Calu3 (cell line): ENCODE data around the gene CACHD1. TPM values are rescaled to one million over a fixed set of nuclear protein-coding genes. Genes with fewer than 3 reads are reported as not detected.

Source experiments
- BruUV-seq: library from RNA; stranded (reverse); fragments of 400-500 nt; replicated peaks from 2 replicates; lab custom pipeline; 2021; lab: Mats Ljungman, UMichigan
- CTCF ChIA-PET: fragments of 300-600 bp; sonication (Branson Sonifier 250); formaldehyde crosslinking; loops from one replicate; lab custom pipeline; 2022; ENCODE audit warnings: antibody characterized with exemption; lab: Charles Lee
- DNase-seq: peaks from one replicate; pipeline ENCODE4 v3.0.0; 2022
- H3K27ac Mint-ChIP-seq: one replicate; pipeline ENCODE4 v1.8.0; 2022; ENCODE audit warnings: mixed read lengths; ENCODE audit not compliant: unreplicated experiment
- H3K27me3 Mint-ChIP-seq: one replicate; pipeline ENCODE4 v1.8.0; 2022; ENCODE audit warnings: mixed read lengths; ENCODE audit not compliant: unreplicated experiment
- H3K36me3 Mint-ChIP-seq: one replicate; pipeline ENCODE4 v1.8.0; 2022; ENCODE audit warnings: mild to moderate bottlenecking, moderate library complexity, mixed read lengths; ENCODE audit not compliant: insufficient read depth, unreplicated experiment
- H3K4me1 Mint-ChIP-seq: one replicate; pipeline ENCODE4 v1.8.0; 2022; ENCODE audit warnings: mild to moderate bottlenecking, low read depth, mixed read lengths; ENCODE audit not compliant: unreplicated experiment
- H3K4me3 Mint-ChIP-seq: one replicate; pipeline ENCODE4 v1.8.0; 2022; ENCODE audit warnings: mild to moderate bottlenecking, low read depth, moderate library complexity, mixed read lengths; ENCODE audit not compliant: unreplicated experiment
- H3K9me3 Mint-ChIP-seq: one replicate; pipeline ENCODE4 v1.8.0; 2022; ENCODE audit warnings: low read depth, mixed read lengths; ENCODE audit not compliant: unreplicated experiment
- intact Hi-C: fragments of 100-400 bp; cut with micrococcal nuclease; formaldehyde crosslinking; loops from one replicate; pipeline ENCODE4 v1.10.0; 2022; ENCODE audit not compliant: unreplicated experiment
- total RNA-seq: library from RNA; stranded (reverse); gene quantifications from 2 replicates; pipeline ENCODE4 v1.2.3, GENCODE V29; 2022
- TF ChIP-seq, protein P1 (sequence below): fragments of 200-600 bp; IDR thresholded peaks from one replicate; pipeline ENCODE4 v1.8.0; 2022; ENCODE audit warnings: antibody characterized with exemption; ENCODE audit not compliant: unreplicated experiment

The CACHD1 gene
- total RNA-seq, 1 experiment from 2014 or later: 3.5 TPM

GRCh38 chr1:64513545-64513944 is 43.6 kb downstream of the CACHD1 start:
- Mint-ChIP-seq H3K27me3 (no peaks in the 10 kb centered on the region), H3K9me3 (no peaks in the 10 kb centered on the region), H3K36me3 (no peaks in the 10 kb centered on the region), H3K4me3 (no peak overlapping the region), H3K27ac (no peak overlapping the region), H3K4me1 (peaks cover 8% of the 10 kb centered on the region)
- intact Hi-C loops: no loop called here
- TF ChIP-seq, protein P1, sequence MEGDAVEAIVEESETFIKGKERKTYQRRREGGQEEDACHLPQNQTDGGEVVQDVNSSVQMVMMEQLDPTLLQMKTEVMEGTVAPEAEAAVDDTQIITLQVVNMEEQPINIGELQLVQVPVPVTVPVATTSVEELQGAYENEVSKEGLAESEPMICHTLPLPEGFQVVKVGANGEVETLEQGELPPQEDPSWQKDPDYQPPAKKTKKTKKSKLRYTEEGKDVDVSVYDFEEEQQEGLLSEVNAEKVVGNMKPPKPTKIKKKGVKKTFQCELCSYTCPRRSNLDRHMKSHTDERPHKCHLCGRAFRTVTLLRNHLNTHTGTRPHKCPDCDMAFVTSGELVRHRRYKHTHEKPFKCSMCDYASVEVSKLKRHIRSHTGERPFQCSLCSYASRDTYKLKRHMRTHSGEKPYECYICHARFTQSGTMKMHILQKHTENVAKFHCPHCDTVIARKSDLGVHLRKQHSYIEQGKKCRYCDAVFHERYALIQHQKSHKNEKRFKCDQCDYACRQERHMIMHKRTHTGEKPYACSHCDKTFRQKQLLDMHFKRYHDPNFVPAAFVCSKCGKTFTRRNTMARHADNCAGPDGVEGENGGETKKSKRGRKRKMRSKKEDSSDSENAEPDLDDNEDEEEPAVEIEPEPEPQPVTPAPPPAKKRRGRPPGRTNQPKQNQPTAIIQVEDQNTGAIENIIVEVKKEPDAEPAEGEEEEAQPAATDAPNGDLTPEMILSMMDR: no peak
- CTCF ChIA-PET: no interaction called here
- no TSS peak for BruUV-seq
- DNase-seq: no peak

DNA sequence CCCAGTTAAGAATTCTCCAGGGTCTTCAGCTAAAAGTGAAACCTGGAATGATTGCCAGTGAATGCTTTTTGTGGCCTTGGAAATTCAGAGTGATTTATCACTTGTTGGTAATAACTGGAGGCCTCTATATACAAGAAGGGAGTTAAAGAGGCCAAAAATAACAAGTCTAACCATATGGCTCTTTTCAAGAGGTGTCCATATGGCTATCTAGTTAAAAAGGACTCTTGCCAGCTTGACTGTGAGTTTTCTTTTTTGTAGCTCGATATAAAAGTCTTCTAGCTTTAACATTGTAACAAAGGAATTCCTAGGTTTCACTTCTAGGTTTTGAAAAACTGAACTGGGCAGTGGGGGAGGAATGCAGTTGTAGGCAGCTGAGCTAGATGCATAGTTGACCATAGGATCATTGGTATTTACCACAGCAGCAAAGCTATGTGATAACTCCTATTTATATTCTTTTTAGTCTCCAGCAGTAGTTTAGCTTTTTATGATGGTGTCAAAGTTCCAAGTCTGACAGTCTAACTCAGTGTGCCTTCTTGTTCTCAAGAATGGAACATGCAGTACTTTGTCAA is 44.4 kb downstream of the CACHD1 start:
- BruUV-seq: no TSS peak
- CTCF ChIA-PET: no interaction called here
- no peaks in the 10 kb centered on the region for H3K9me3 Mint-ChIP-seq
- no peaks in the 10 kb centered on the region for H3K36me3 Mint-ChIP-seq
- H3K27ac Mint-ChIP-seq: no peak overlapping the region
- TF ChIP-seq, protein P1: no peak
- intact Hi-C loops: no loop called here
- H3K27me3 Mint-ChIP-seq: no peaks in the 10 kb centered on the region
- H3K4me3 Mint-ChIP-seq: no peak overlapping the region
- no peak for DNase-seq
- H3K4me1 Mint-ChIP-seq: peaks cover 8% of the 10 kb centered on the region

GRCh38 chr1:64515427-64515826 is 45.5 kb downstream of the CACHD1 start:
- no peaks in the 10 kb centered on the region for H3K9me3 Mint-ChIP-seq
- no peak for DNase-seq
- H3K27me3 Mint-ChIP-seq: no peaks in the 10 kb centered on the region
- CTCF ChIA-PET: no interaction called here
- BruUV-seq: no TSS peak
- peaks cover 8% of the 10 kb centered on the region for H3K4me1 Mint-ChIP-seq
- intact Hi-C loops: no loop called here
- H3K4me3 Mint-ChIP-seq: no peak overlapping the region
- TF ChIP-seq, protein P1: no peak
- H3K27ac Mint-ChIP-seq: no peak overlapping the region
- H3K36me3 Mint-ChIP-seq: no peaks in the 10 kb centered on the region

DNA sequence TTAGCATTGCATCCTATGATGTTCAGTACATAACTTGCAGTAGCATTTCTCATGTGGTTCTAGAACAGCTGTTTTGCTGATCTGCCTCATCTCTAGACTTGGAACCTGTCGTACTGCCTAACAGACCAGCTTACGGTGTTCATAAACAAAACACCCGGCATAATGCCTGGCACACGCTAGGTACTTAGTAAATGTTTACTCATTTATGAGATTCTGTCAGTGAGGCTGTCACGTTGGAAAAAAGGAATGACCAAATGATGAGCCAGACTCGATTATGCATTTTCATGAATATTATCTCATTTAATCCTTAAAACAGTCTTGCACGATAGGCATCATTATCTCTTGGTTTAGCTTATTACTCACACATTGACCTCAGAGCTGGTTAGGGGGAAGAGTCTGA is 46.4 kb downstream of the CACHD1 start:
- CTCF ChIA-PET: interaction anchor here (1.1 to 1.7 kb wide), 2 partner anchors 15 to 42 kb away, joined by 3 read pairs; no protein-coding TSS in a partner anchor
- Mint-ChIP-seq H3K27me3 (no peaks in the 10 kb centered on the region), H3K4me1 (peaks cover 8% of the 10 kb centered on the region), H3K9me3 (no peaks in the 10 kb centered on the region), H3K4me3 (no peak overlapping the region), H3K27ac (no peak overlapping the region), H3K36me3 (no peaks in the 10 kb centered on the region)
- TF ChIP-seq, protein P1: no peak
- DNase-seq: no peak
- BruUV-seq: no TSS peak
- intact Hi-C loops: no loop called here
